HG02623 (cell line): ENCODE results near the gene PRRT3.
"Not testable (repeated sequence)": the region's sequence is repeated elsewhere in the genome, so short reads cannot be mapped to it uniquely, and the experiment has no call there.

Experiments
- ATAC-seq: cut with Tn5 transposase; IDR thresholded peaks from one replicate; pipeline ENCODE4 v1.9.1; 2021; ENCODE audit warnings: moderate library complexity; ENCODE audit not compliant: unreplicated experiment

The PRRT3 gene

DNA sequence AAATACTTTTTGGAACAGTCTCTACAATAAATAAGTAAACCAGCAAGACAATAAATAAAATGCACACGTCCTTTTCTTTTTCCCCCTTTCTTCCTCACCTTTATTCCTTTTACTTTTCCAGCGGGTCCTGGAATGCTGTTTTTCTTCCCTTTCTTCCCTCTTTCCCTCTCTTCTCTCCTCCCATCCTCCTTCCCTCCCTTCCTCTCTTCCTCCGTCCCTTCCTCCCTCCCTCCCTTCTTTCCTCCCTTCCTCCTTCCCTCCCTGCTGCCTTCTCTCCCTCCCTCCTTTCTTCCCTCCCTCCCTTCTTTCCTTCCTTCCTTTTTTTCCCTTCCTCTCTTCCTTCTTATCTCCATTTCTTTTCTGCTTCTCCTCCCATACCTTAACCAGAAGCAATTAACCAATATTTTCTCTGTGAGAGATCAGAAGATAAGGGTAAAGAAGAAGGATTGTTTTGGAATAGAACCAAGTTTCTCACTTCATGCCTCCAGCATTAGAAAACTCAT is 52.9 kb downstream of the PRRT3 start:
- no peak for ATAC-seq

GRCh38 chr3:9898467-9899241 is 53.6 kb downstream of the PRRT3 start:
- ATAC-seq = no peak

- ATAC-seq = no peak
These were observed 54.5 kb downstream of the PRRT3 start for GRCh38 chr3:9897408-9898372.

DNA sequence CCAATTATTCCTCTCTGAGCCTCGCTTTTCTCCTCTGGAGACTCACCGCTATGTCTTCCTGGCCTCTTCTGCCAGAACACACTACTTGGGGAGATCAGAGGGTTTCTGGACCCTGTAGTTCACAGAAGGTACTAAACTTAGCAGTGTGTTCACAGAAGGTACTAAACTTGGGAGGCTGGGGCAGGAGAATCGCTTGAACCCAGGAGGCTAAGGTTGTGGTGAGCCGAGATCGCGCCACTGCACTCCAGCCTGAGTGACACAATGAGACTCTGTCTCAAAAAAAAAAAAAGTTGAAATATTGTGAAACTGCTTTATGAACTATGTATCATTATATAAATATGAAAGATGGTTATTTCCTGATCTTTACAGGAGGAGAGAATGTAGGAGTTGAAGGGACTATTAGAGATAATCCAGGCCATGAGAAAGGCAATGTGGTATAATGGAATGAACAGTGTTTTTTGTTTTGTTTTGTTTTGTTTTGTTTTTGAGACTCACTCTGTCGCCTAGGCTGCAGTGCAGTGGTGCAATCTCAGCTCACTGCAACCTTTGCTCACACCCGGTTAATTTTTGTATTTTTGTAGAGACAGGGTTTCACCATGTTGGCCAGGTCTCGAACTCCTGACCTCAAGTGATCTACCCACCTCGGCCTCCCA is 55.3 kb downstream of the PRRT3 start:
- not testable (repeated sequence) for ATAC-seq

DNA sequence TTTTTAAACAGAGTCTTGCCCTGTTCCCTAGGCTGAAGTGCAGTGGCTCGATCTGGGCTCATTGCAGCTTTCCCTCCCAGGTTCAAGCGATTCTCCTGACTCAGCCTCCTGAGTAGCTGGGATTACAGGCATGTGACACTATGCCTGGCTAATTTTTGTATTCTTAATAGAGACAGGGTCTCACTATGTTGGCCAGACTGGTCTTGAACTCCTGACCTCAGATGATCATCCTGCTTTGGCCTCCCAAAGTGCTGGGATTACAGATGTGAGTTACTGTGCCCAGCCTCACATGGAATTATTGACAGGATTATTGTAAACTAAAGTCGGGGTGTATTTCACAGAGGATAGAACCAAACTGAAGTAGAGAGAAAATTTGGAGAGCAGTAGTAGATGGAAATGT is 56.5 kb downstream of the PRRT3 start:
- ATAC-seq = not testable (repeated sequence)
